HG03135 (cell line): ENCODE data around the gene TNNI3.

Source experiments
- ATAC-seq: cut with Tn5 transposase; IDR thresholded peaks from one replicate; pipeline ENCODE4 v1.9.1; 2021; ENCODE audit warnings: mild to moderate bottlenecking, moderate library complexity; ENCODE audit not compliant: unreplicated experiment

The TNNI3 gene

DNA sequence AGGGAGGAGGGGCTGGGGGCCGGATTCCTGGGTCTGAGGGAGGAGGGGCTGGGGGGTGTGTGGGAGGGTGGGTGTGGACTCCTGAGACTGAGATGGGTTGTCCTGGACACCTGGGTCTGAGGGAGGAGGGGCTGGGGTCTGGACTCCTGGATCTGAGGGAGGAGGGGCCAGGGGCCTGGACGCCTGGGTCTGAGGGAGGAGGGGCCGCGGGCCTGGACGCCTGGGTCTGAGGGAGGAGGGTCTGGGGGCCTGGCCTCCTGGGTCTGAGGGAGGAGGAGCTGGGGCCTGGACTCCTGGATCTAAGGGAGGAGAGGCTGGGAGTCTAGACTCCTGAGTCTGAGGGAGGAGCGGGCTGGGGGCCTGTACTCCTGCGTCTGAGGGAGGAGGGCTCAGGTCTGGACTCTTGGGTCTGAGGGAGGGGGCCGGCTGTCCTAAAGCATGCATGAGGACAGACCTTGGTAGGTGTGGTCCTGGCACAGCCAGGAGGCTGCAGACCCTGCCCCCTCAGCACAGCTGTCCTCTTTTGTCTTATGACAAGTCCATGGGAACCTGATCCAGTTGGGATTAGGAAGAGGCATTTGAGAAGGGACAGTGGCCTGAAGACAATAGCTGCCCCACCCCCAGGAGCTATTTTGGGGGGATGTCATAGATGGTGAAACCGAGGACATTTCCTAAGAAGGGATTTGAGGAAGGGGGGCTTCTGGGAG, 9.8 kb downstream of the TNNI3 start:
- ATAC-seq: no peak

- ATAC-seq: no peak
Measured at GRCh38 chr19:55146705-55147273, 10.7 kb downstream of the TNNI3 start.

GRCh38 chr19:55146078-55146704, 11.3 kb downstream of the TNNI3 start:
- ATAC-seq: no peak

- ATAC-seq: no peak
Measured at GRCh38 chr19:55145232-55145631, 12.3 kb downstream of the TNNI3 start.

DNA sequence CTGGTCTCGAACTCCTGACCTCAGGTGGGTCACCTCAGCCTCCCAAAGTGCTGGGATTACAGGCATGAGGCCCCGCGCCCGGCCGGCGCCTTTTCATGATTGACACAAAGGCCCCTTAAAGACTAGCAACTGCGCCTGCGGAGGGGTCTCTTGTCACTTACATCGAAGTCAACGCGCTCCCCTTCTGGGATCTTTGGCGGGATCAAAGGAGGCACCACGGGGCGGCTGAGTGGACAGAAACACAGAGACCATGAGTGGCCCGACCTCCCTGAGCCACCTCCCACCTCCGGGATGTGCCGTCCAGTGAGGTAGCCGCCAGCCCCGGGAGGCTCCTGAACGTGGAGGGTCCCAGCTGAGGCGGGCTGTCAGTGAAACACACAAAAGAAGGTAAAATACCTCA, 15.8 kb downstream of the TNNI3 start:
- ATAC-seq: no peak

DNA sequence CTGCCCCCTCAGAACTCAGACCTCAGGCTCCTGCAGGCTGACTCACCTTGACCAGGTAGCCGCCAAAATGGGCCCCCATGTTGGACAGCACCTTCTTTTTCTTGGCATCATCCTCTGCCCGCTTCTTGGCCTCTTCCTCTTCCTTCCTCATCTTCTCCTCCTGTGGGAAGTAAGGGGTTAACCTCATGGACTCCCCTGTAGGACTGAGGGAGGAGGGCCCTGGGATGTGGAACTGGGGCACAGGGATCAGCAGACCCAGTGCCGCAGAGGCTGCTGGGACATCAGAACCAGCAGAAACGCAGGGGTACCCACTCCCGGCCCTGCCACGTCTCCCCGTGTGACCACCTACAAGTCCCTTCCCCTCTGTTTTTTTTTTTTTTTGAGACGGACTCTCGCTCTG, 19.6 kb downstream of the TNNI3 start:
- no peak for ATAC-seq

DNA sequence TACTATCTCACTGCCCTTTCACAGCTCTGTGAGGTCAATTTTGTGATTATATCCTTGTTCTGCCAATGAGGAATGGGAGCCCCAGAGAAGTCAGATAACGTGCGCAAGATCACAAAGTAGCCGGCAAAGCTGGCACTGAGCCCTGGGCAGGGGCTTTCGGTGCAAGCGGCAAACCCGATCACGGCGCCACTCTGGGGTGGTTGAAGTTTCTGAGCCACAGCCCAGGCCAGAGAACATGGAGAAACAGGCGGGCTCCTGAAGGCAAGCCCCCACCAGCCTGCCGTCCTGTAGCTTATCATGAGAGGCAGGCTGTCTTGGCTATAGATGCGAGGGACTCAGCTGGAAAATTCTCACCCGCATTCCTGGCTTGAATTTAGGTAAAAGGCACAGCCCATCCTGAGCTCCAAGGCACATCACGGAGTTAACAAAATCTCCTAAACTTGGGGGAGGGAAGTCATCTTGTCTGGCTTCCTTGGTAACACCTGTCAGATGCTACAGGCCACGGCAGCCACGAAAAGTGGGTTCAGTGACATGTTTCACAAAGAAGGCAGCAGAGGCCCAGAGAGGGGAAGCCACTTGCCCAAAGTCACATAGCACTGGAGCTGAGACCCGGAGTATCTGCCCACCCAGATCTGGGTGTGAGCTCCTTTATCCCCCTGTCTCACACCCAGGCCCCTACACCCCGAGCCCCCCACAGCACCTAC, 21.0 kb downstream of the TNNI3 start:
- ATAC-seq: no peak

- ATAC-seq: no peak
Measured at GRCh38 chr19:55134736-55135135, 22.8 kb downstream of the TNNI3 start.

- ATAC-seq: no peak
Measured at GRCh38 chr19:55133639-55134444, 23.7 kb downstream of the TNNI3 start.

- no peak for ATAC-seq
Measured at GRCh38 chr19:55132453-55133129, 24.9 kb downstream of the TNNI3 start.

DNA sequence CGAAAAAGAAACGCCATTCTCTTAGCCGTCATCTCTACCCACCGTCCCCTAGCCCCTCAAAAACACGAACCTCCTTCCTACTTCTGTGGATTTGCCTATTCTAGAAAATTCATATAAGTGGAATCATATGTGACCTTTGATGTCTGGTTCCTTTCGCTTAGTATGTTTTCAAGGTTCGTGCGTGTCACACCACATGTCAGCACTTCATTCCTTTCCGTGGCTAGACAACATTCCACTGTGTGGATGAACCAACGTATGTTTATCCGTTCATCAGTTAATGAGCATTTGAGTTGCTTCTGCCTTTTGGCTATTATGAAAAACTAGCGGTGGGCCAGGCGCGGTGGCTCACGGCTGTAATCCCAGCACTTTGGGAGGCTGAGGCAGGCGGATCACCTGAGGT, 26.1 kb downstream of the TNNI3 start:
- ATAC-seq: no peak

DNA sequence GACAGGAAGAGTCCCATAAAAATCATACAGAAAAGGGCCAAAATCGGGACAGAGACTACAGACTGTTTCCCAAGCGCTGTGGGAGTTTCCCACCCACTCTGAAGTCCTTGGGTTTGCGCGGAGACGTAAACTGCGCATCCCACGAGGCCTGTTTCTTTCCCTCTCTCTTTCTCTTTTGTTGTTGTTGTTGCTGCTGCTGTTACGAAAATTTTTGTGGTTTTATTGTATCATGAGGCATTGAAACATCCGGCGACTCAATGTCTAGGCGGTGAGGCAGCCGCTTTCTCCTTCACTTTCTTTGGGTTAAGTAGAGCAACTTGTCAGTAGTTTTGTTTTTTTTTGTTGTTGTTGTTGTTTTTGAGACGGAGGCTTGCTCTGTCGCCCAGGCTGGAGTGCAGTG, 38.5 kb downstream of the TNNI3 start:
- ATAC-seq: no peak

GRCh38 chr19:55118401-55118991, 39.0 kb downstream of the TNNI3 start:
- no peak for ATAC-seq

DNA sequence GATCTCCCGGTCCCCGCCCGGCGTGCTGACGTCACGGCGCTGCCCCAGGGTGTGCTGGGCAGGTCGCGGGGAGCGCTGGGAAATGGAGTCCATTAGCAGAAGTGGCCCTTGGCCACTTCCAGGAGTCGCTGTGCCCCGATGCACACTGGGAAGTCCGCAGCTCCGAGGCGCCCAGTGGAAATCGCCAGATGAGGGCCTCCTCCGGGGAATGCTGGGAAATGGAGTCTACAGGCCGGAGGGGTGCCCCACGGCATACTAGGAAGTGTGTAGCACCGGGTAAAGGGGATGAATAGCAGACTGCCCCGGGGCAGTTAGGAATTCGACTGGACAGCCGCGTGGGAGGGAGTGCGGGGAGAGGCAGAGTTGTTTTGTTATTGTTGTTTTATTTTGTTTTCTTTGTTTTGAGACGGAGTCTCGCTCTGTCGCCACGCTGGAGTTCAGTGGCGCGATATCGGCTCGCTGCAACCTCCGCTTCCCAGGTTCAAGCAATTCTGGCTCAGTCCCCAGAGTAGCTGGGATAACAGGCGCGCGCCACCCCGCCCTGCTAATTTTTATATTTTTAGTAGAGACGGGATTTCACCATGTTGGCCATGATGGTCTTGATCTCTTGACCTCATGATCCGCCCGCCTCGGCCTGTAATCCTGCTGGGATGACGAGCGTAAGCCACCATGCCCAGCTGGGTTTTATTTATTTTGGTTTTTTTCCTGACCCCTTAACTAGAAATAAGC, 39.7 kb downstream of the TNNI3 start:
- ATAC-seq: peak; percentile 82

- peak; percentile 2 for ATAC-seq
Measured at GRCh38 chr19:55116859-55117662, 40.5 kb downstream of the TNNI3 start, which contains the start of gene PPP1R12C. PPP1R12C (minus strand) TSS chr19:55117637; CDS start chr19:55117543, 94 bp downstream.

GRCh38 chr19:55116232-55116858, 41.2 kb downstream of the TNNI3 start:
- ATAC-seq: no peak

GRCh38 chr19:55115446-55116065, 42.0 kb downstream of the TNNI3 start:
- ATAC-seq: no peak
